Measurements from ENCODE around the gene CCDC138. TPM values are rescaled to one million over a fixed set of nuclear protein-coding genes. Genes with fewer than 3 reads are reported as not detected.
"Not testable (repeated sequence)": the region's sequence is repeated elsewhere in the genome, so short reads cannot be mapped to it uniquely, and the experiment has no call there.

The CCDC138 gene, protein sequence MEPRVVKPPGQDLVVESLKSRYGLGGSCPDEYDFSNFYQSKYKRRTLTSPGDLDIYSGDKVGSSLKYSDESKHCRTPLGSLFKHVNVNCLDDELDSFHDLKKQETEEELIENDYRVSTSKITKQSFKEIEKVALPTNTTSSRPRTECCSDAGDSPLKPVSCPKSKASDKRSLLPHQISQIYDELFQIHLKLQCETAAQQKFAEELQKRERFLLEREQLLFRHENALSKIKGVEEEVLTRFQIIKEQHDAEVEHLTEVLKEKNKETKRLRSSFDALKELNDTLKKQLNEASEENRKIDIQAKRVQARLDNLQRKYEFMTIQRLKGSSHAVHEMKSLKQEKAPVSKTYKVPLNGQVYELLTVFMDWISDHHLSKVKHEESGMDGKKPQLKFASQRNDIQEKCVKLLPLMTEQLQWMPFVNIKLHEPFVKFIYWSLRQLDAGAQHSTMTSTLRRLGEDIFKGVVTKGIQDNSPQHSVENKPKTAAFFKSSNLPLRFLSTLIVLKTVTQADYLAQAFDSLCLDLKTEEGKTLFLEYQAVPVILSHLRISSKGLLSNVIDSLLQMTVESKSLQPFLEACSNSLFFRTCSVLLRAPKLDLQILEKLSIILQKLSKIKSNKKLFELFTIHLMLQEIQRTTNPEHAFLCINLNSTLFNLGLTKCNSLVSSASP
- total RNA-seq (ENCODE audit: low replicate concordance), result 4.5 and 8.5 TPM in 2 replicates

GRCh38 chr2:108786354-108787215, at the start of gene CCDC138:
Gene CCDC138 (plus strand): TSS chr2:108786771. CDS start chr2:108786823, 52 bp downstream.
- H3K4me3 ChIP-seq (ENCODE audit: low read depth, low read length), result peak within 1 kb of the TSS; percentile 83
- DNase-seq (ENCODE audit: low read depth), result peak; percentile 72
- TF ChIP-seq, protein P1, sequence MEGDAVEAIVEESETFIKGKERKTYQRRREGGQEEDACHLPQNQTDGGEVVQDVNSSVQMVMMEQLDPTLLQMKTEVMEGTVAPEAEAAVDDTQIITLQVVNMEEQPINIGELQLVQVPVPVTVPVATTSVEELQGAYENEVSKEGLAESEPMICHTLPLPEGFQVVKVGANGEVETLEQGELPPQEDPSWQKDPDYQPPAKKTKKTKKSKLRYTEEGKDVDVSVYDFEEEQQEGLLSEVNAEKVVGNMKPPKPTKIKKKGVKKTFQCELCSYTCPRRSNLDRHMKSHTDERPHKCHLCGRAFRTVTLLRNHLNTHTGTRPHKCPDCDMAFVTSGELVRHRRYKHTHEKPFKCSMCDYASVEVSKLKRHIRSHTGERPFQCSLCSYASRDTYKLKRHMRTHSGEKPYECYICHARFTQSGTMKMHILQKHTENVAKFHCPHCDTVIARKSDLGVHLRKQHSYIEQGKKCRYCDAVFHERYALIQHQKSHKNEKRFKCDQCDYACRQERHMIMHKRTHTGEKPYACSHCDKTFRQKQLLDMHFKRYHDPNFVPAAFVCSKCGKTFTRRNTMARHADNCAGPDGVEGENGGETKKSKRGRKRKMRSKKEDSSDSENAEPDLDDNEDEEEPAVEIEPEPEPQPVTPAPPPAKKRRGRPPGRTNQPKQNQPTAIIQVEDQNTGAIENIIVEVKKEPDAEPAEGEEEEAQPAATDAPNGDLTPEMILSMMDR (IDR thresholded peaks at IDR 0.05; ENCODE audit: insufficient read depth, low read length), result no peak

GRCh38 chr2:108757973-108758372, 28.6 kb upstream of the CCDC138 start:
- not testable (repeated sequence) for H3K4me3 ChIP-seq (ENCODE audit: low read depth, low read length); DNase-seq (ENCODE audit: low read depth)

- not testable (repeated sequence) for DNase-seq (ENCODE audit: low read depth)
Measured at GRCh38 chr2:108762618-108763017, 24.0 kb upstream of the CCDC138 start.

DNA sequence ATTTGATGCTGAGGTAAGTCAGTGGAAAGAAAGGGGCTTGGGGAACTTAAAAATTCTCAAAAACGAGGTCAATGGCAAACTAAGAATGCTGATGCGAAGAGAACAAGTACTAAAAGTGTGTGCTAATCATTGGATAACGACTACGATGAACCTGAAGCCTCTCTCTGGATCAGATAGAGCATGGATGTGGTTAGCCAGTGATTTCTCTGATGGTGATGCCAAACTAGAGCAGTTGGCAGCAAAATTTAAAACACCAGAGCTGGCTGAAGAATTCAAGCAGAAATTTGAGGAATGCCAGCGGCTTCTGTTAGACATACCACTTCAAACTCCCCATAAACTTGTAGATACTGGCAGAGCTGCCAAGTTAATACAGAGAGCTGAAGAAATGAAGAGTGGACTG, 19.9 kb upstream of the CCDC138 start:
- DNase-seq (ENCODE audit: low read depth); H3K4me3 ChIP-seq (ENCODE audit: low read depth, low read length): not testable (repeated sequence)

More at GRCh38 chr2:108762618-108763017, 24.0 kb upstream of the CCDC138 start:
- not testable (repeated sequence) for H3K4me3 ChIP-seq (ENCODE audit: low read depth, low read length)

GRCh38 chr2:108767859-108768258, 18.7 kb upstream of the CCDC138 start:
- DNase-seq (ENCODE audit: low read depth); H3K4me3 ChIP-seq (ENCODE audit: low read depth, low read length): not testable (repeated sequence)

DNA sequence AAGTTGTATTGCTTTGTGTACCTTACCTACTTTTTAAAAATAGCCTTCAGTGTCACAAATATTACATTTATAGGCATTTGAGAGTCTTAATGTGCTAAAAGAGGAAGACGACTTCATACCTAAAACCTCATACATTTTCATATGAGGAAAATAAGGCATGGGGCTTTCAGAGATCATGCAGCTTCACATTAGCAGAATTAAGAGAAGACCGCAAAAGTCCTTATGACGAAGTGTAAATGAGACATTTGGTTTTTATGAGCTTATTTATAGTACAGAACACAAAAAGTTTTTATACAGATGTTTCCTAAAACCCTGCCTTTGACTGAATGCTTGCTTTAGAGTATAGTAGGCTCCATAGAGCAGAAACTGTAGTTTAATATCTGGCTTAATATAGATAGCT, 10.1 kb upstream of the CCDC138 start:
- H3K4me3 ChIP-seq (ENCODE audit: low read depth, low read length), result no peak overlapping the region
- TF ChIP-seq, protein P1 (IDR thresholded peaks at IDR 0.05; ENCODE audit: insufficient read depth, low read length), result no peak
- DNase-seq (ENCODE audit: low read depth), result no peak

DNA sequence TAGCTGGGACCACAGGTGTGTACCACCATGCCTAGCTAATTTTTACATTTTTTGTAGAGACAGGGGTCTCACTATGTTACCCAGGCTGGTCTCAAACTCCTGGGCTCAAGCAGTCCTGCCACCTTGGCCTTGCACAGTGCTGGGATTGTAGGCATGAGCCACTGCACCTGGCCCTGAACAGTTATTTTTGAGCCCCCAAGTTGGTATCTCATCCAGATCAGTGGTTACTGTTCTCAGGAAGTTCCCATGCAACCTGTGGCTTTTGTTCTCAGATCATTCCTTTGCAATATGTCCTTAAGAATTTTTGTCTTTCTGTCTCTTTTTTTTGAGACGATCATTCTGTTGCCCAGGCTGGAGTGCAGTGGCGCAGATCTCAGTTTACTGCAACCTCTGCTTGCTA, 7.7 kb upstream of the CCDC138 start:
- H3K4me3 ChIP-seq (ENCODE audit: low read depth, low read length), result no peak overlapping the region
- no peak for DNase-seq (ENCODE audit: low read depth)
- TF ChIP-seq, protein P1 (IDR thresholded peaks at IDR 0.05; ENCODE audit: insufficient read depth, low read length), result no peak

GRCh38 chr2:108786008-108786353, 590 bp upstream of the CCDC138 start:
- TF ChIP-seq, protein P1 (IDR thresholded peaks at IDR 0.05; ENCODE audit: insufficient read depth, low read length), result no peak
- peak overlapping the region; percentile 83 for H3K4me3 ChIP-seq (ENCODE audit: low read depth, low read length)
- no peak for DNase-seq (ENCODE audit: low read depth)
